ENCODE results near the gene IPO7.
"Not testable (repeated sequence)": the region's sequence is repeated elsewhere in the genome, so short reads cannot be mapped to it uniquely, and the experiment has no call there.

IPO7 gene

GRCh38 chr11:9399466-9399865, 15.0 kb downstream of the IPO7 start:
- no peak for DNase-seq

GRCh38 chr11:9401884-9402283, 17.4 kb downstream of the IPO7 start:
- not testable (repeated sequence) for DNase-seq

GRCh38 chr11:9428706-9429105, 44.3 kb downstream of the IPO7 start:
- DNase-seq = no peak

- no peak for DNase-seq
These were observed 54.2 kb downstream of the IPO7 start for GRCh38 chr11:9438611-9439010.

- DNase-seq = no peak
These were observed 61.8 kb downstream of the IPO7 start for GRCh38 chr11:9446230-9446629.

GRCh38 chr11:9448576-9449352, 64.3 kb downstream of the IPO7 start:
- no peak for DNase-seq

GRCh38 chr11:9452023-9452422, 67.6 kb downstream of the IPO7 start:
- not testable (repeated sequence) for DNase-seq

- DNase-seq = no peak
These were observed 71.3 kb downstream of the IPO7 start for GRCh38 chr11:9455722-9456121.

GRCh38 chr11:9459667-9460321, 75.3 kb downstream of the IPO7 start:
- DNase-seq = peak; percentile 36

- DNase-seq = peak; percentile 100
These were observed 76.0 kb downstream of the IPO7 start, which contains the start of gene ZNF143 for GRCh38 chr11:9460322-9461062. TSS of gene ZNF143 (plus strand) at chr11:9461012. CDS start at chr11:9471309, 10,297 bp downstream.

GRCh38 chr11:9461063-9461759, 76.8 kb downstream of the IPO7 start:
- DNase-seq = peak; percentile 92

GRCh38 chr11:9461760-9462134, 77.3 kb downstream of the IPO7 start:
- no peak for DNase-seq

- no peak for DNase-seq
These were observed 77.8 kb downstream of the IPO7 start for GRCh38 chr11:9462172-9462799.

GRCh38 chr11:9462806-9463537, 78.5 kb downstream of the IPO7 start:
- no peak for DNase-seq

- DNase-seq = no peak
These were observed 86.3 kb downstream of the IPO7 start for GRCh38 chr11:9470765-9471164.

GRCh38 chr11:9473408-9473807, 89.0 kb downstream of the IPO7 start:
- DNase-seq = no peak

- no peak for DNase-seq
These were observed 95.4 kb downstream of the IPO7 start for GRCh38 chr11:9479899-9480298.

- no peak for DNase-seq
These were observed 104.8 kb downstream of the IPO7 start for GRCh38 chr11:9489080-9489765.

GRCh38 chr11:9490376-9490775, 105.9 kb downstream of the IPO7 start:
- no peak for DNase-seq

GRCh38 chr11:9493492-9493891, 109.0 kb downstream of the IPO7 start:
- DNase-seq = no peak

- no peak for DNase-seq
These were observed 109.9 kb downstream of the IPO7 start for GRCh38 chr11:9494316-9494715.
